PFSK-1 (cell line): Measurements from ENCODE around the gene ACD. TPM values are rescaled to one million over a fixed set of nuclear protein-coding genes. Genes with fewer than 3 reads are reported as not detected.

ENCODE experiments used
- FOXP2 ChIP-seq: optimal IDR thresholded peaks from 2 replicates; pipeline ENCODE3; 2011; ENCODE audit warnings: borderline replicate concordance, control low read depth, inconsistent platforms; ENCODE audit not compliant: insufficient read depth; ENCODE audit errors: extremely low read length, extremely low read depth
- POLR2AphosphoS5 ChIP-seq: IDR thresholded peaks from 2 replicates; pipeline ENCODE4 v1.6.1; 2012; ENCODE audit warnings: low read depth, mild to moderate bottlenecking, control low read depth, low read length, moderate library complexity
- SIN3A ChIP-seq: IDR thresholded peaks from 2 replicates; pipeline ENCODE4 v1.6.1; 2012; ENCODE audit warnings: mild to moderate bottlenecking, low read length, moderate library complexity, borderline replicate concordance; ENCODE audit not compliant: insufficient read depth
- TAF1 ChIP-seq: IDR thresholded peaks from 2 replicates; pipeline ENCODE4 v1.6.1; 2012; ENCODE audit warnings: low read length, control low read depth, borderline replicate concordance; ENCODE audit not compliant: insufficient read depth
- polyA plus RNA-seq: library from polyadenylated mRNA; unstranded; fragments of >200 nt; gene quantifications from one replicate; pipeline ENCODE4 v1.2.1, GENCODE V29; 2012; ENCODE audit warnings: low read depth, missing spikeins; ENCODE audit not compliant: insufficient read length
- TF ChIP-seq, protein P1 (sequence below), 2 experiments: IDR thresholded peaks; 2 replicates each; pipeline versions ENCODE4 v1.6.1 to v1.8.0; 2011 to 2012; ENCODE audit warnings: low read depth in 2 of 2, low read length in 2 of 2, control low read depth in 1 of 2, inconsistent platforms in 1 of 2, mild to moderate bottlenecking in 1 of 2, moderate library complexity in 1 of 2; ENCODE audit not compliant: insufficient read depth in 1 of 2

Gene ACD
- 41.4 TPM for polyA plus RNA-seq

- TF ChIP-seq SIN3A: no peak
- TF ChIP-seq FOXP2: no peak
- peak; percentile 86 for TF ChIP-seq POLR2AphosphoS5
- TF ChIP-seq, protein P1, sequence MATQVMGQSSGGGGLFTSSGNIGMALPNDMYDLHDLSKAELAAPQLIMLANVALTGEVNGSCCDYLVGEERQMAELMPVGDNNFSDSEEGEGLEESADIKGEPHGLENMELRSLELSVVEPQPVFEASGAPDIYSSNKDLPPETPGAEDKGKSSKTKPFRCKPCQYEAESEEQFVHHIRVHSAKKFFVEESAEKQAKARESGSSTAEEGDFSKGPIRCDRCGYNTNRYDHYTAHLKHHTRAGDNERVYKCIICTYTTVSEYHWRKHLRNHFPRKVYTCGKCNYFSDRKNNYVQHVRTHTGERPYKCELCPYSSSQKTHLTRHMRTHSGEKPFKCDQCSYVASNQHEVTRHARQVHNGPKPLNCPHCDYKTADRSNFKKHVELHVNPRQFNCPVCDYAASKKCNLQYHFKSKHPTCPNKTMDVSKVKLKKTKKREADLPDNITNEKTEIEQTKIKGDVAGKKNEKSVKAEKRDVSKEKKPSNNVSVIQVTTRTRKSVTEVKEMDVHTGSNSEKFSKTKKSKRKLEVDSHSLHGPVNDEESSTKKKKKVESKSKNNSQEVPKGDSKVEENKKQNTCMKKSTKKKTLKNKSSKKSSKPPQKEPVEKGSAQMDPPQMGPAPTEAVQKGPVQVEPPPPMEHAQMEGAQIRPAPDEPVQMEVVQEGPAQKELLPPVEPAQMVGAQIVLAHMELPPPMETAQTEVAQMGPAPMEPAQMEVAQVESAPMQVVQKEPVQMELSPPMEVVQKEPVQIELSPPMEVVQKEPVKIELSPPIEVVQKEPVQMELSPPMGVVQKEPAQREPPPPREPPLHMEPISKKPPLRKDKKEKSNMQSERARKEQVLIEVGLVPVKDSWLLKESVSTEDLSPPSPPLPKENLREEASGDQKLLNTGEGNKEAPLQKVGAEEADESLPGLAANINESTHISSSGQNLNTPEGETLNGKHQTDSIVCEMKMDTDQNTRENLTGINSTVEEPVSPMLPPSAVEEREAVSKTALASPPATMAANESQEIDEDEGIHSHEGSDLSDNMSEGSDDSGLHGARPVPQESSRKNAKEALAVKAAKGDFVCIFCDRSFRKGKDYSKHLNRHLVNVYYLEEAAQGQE (IDR thresholded peaks at IDR 0.05; ENCODE audit: insufficient read depth in 1 of 2, low read depth in 2 of 2, low read length in 2 of 2): peak in 1 of 2 experiments; percentile 40; a peak in 1 of 4 replicates
- TF ChIP-seq TAF1: no peak; the same call in 1 of the 2 replicates
These were observed at the start of gene ACD for GRCh38 chr16:67659675-67660563. TSS of gene ACD (minus strand) at chr16:67660260. CDS start at chr16:67660220, 40 bp downstream.

GRCh38 chr16:67709050-67709449 lies 49.0 kb upstream of the ACD start:
- TF ChIP-seq FOXP2: no peak
- no peak for TF ChIP-seq SIN3A
- no peak for TF ChIP-seq POLR2AphosphoS5
- TF ChIP-seq, protein P1 (IDR thresholded peaks at IDR 0.05; ENCODE audit: insufficient read depth in 1 of 2, low read depth in 2 of 2, low read length in 2 of 2): no peak
- TF ChIP-seq TAF1: no peak

DNA sequence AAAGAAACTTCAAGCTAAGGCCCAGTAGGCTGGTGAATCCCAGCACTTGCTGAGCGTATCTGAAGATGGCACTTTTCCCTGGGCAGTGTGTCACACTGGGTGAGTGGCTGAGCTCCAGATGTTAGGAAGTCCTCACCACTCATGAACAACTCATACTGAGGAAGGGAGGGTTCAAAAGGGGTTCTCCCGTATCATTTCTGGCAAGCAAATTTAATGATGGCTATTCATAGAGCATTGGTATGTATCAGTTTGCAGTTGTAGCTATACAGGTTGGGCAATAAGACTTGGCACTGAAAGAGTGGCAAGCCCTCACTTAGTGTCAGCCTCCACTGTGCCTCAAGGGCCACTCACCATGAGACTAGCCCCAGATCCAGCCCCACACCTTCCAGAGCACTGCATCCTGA lies 48.3 kb upstream of the ACD start:
- TF ChIP-seq POLR2AphosphoS5 (no peak), FOXP2 (no peak), TAF1 (no peak), SIN3A (no peak)
- TF ChIP-seq, protein P1 (IDR thresholded peaks at IDR 0.05; ENCODE audit: insufficient read depth in 1 of 2, low read depth in 2 of 2, low read length in 2 of 2): no peak

DNA sequence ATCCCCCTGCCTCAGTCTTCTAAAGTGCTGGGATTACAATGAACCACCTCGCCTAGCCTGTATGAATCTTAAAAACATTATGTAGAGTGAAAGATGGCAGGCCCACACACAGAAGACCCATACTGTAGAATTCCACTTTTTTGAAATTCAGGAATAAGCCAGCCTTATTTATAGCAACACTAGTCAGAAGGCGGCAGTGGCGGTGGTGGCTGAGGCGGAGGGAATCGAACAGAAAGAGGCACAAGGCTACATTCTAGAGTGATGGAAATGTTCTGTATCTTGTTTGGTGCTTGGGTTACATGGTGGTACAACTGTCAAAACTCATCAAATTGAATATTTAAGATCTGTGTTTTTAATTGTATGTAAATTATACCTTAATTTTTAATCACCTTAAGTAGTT lies 47.7 kb upstream of the ACD start:
- no peak for TF ChIP-seq POLR2AphosphoS5
- no peak for TF ChIP-seq TAF1
- no peak for TF ChIP-seq SIN3A
- TF ChIP-seq, protein P1 (IDR thresholded peaks at IDR 0.05; ENCODE audit: insufficient read depth in 1 of 2, low read depth in 2 of 2, low read length in 2 of 2): no peak
- TF ChIP-seq FOXP2: no peak
